Activated CD4-positive, alpha-beta T cell treated with anti-CD3 and anti-CD28 coated beads, Interleukin-2, amount 10 ng/mL, durations not matched to agents 24 days and 14 days (primary cell): Measurements from ENCODE around the gene SPTLC3. TPM values are rescaled to one million over a fixed set of nuclear protein-coding genes. Genes with fewer than 3 reads are reported as not detected.

Experiments
- DNase-seq: peaks from one replicate; pipeline ENCODE4 v3.0.0; 2022
- H3K27ac Mint-ChIP-seq: one replicate; pipeline ENCODE4 v1.8.0; 2022; ENCODE audit warnings: mild to moderate bottlenecking, mixed read lengths
- H3K27me3 Mint-ChIP-seq: one replicate; pipeline ENCODE4 v1.8.0; 2022; ENCODE audit warnings: mixed read lengths
- H3K36me3 Mint-ChIP-seq: one replicate; pipeline ENCODE4 v1.8.0; 2022; ENCODE audit warnings: low read depth, mild to moderate bottlenecking, mixed read lengths
- H3K4me1 Mint-ChIP-seq: one replicate; pipeline ENCODE4 v1.8.0; 2021; ENCODE audit warnings: mixed read lengths
- H3K4me3 Mint-ChIP-seq: one replicate; pipeline ENCODE4 v1.8.0; 2022; ENCODE audit warnings: mild to moderate bottlenecking, moderate library complexity, mixed read lengths
- H3K9me3 Mint-ChIP-seq: one replicate; pipeline ENCODE4 v1.8.0; 2021; ENCODE audit warnings: mixed read lengths
- intact Hi-C: fragments of 100-400 bp; cut with micrococcal nuclease; formaldehyde crosslinking; loops from one replicate; pipeline ENCODE4 v1.15.1; 2023
- total RNA-seq: library from RNA; stranded (reverse); gene quantifications from 2 replicates; pipeline ENCODE4 v1.2.3, GENCODE V29; 2022

Gene SPTLC3
- total RNA-seq, 1 donor from 2014 or later = 0.26 TPM

- intact Hi-C loops = no loop called here
- Mint-ChIP-seq H3K27ac (no peak overlapping the region), H3K9me3 (peaks cover 3% of the 10 kb centered on the region), H3K4me1 (no peaks in the 10 kb centered on the region), H3K4me3 (no peak overlapping the region), H3K36me3 (no peaks in the 10 kb centered on the region), H3K27me3 (no peaks in the 10 kb centered on the region)
- DNase-seq = no peak
Observed at GRCh38 chr20:13031751-13032150, 23.0 kb downstream of the SPTLC3 start.

DNA sequence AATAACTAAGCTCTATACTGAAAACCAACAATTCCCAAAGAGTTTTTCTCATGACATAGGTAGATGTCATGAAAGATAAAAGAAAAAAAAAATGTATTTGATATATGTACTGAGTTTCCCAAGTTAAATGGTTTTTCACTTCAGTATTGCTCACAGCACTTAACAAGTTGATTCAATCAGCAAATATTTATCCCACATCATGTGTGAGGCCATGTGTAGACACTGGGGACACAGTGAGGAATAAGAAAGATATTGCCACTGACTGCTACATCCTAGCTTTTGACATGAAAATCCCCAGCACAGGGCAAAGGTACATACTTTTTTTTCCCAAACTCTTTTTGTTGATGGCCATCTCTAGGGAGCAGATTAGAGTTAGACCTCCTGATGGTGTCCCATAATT, 25.3 kb downstream of the SPTLC3 start:
- no peak for DNase-seq
- intact Hi-C loops = no loop called here
- H3K36me3 Mint-ChIP-seq = no peaks in the 10 kb centered on the region
- H3K27me3 Mint-ChIP-seq = no peaks in the 10 kb centered on the region
- no peak overlapping the region for H3K4me3 Mint-ChIP-seq
- no peak overlapping the region for H3K27ac Mint-ChIP-seq
- no peaks in the 10 kb centered on the region for H3K4me1 Mint-ChIP-seq
- peaks cover 3% of the 10 kb centered on the region for H3K9me3 Mint-ChIP-seq

GRCh38 chr20:13034936-13035335, 26.2 kb downstream of the SPTLC3 start:
- Mint-ChIP-seq H3K4me3 (no peak overlapping the region), H3K4me1 (no peaks in the 10 kb centered on the region), H3K9me3 (peaks cover 3% of the 10 kb centered on the region), H3K27ac (no peak overlapping the region), H3K36me3 (no peaks in the 10 kb centered on the region), H3K27me3 (no peaks in the 10 kb centered on the region)
- no peak for DNase-seq
- intact Hi-C loops = no loop called here

- intact Hi-C loops = no loop called here
- H3K4me3 Mint-ChIP-seq = no peak overlapping the region
- H3K27me3 Mint-ChIP-seq = no peaks in the 10 kb centered on the region
- H3K27ac Mint-ChIP-seq = no peak overlapping the region
- DNase-seq = no peak
- peaks cover 3% of the 10 kb centered on the region for H3K9me3 Mint-ChIP-seq
- H3K36me3 Mint-ChIP-seq = no peaks in the 10 kb centered on the region
- no peaks in the 10 kb centered on the region for H3K4me1 Mint-ChIP-seq
Observed at GRCh38 chr20:13035399-13036152, 26.8 kb downstream of the SPTLC3 start.

DNA sequence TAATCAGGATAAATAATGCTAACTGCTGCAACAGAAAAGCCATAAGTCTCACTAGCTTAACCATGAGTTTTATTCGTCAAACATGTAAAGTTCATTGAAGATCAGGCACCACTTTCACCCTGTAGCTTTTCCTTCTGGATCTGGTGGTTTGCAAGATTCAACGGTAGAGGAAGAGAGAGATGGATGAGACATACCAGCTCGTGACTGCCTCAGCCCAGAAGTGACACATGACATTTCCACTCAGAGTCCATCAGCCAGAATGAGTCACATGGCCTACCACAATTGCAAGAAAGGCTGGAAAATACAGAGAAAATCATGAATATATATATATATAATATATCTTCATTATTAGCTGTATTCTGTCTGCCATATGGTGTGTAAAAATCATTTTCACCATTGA, 29.0 kb downstream of the SPTLC3 start:
- no peak overlapping the region for H3K27ac Mint-ChIP-seq
- H3K36me3 Mint-ChIP-seq = no peaks in the 10 kb centered on the region
- no peaks in the 10 kb centered on the region for H3K27me3 Mint-ChIP-seq
- H3K4me1 Mint-ChIP-seq = no peaks in the 10 kb centered on the region
- intact Hi-C loops = no loop called here
- no peak overlapping the region for H3K4me3 Mint-ChIP-seq
- DNase-seq = no peak
- H3K9me3 Mint-ChIP-seq = no peaks in the 10 kb centered on the region

DNA sequence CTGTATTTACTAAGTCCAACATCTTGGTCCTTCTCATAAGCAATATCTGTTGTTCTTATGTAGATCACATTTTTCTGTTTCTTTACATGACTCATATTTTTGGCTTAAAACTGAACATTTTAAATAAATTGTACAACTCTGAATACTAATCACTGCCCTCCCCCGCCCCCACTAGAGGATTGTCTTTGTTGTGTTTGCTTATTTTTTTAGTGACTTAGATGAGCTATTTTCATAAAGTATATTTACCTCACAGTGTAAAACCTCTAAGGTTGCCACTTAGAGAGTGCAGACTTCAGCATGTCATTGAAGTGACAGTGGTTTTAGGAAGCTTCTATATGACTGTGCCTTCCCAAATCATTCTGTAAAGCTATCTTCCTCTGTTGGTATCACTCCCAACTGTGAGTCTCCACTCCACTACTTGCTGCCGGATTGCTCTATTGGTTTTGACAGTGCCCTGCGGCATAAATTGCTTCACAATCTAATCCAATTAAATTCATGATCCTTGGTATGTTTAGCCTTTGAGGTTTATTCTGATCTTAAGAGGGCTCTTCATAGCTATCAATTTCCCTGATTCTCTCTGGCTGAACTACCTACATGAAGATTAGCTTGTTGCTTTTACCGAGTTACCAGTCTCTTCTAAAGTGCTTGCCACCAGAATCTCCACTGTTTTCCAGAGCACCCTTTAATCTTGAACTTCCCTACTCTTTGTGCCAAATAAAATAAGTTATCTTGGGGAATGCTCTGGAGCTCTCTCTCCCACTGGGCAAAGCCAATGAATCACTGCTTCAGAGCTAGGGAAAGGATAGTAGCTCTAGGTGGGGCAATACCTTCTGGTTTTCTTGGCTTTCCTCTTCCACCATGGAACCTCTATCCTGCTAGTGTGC, 33.0 kb downstream of the SPTLC3 start:
- peak; percentile 33 for DNase-seq
- no peak overlapping the region for H3K4me3 Mint-ChIP-seq
- H3K36me3 Mint-ChIP-seq = no peaks in the 10 kb centered on the region
- H3K27me3 Mint-ChIP-seq = no peaks in the 10 kb centered on the region
- H3K27ac Mint-ChIP-seq = no peak overlapping the region
- no peaks in the 10 kb centered on the region for H3K4me1 Mint-ChIP-seq
- intact Hi-C loops = no loop called here
- H3K9me3 Mint-ChIP-seq = no peaks in the 10 kb centered on the region

DNA sequence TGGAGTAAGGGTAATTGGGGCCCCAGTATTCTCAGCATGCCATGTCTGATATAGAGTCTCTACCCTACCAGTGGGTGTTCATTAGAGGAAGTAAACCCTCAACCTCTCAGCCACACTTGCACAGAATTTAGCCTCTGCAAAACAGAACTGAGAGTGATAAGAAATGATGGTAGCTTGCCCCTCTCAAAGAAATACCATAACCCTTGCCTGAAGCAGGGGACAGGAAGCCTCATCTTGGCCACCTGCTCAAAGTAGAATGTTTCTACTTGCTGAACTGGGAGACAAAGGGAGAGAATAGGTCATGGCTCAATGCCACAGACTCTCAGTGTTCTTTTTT, 33.7 kb downstream of the SPTLC3 start:
- Mint-ChIP-seq H3K27ac (no peak overlapping the region), H3K9me3 (no peaks in the 10 kb centered on the region), H3K4me3 (no peak overlapping the region), H3K27me3 (no peaks in the 10 kb centered on the region), H3K36me3 (no peaks in the 10 kb centered on the region), H3K4me1 (no peaks in the 10 kb centered on the region)
- intact Hi-C loops = no loop called here
- peak; percentile 33 for DNase-seq

DNA sequence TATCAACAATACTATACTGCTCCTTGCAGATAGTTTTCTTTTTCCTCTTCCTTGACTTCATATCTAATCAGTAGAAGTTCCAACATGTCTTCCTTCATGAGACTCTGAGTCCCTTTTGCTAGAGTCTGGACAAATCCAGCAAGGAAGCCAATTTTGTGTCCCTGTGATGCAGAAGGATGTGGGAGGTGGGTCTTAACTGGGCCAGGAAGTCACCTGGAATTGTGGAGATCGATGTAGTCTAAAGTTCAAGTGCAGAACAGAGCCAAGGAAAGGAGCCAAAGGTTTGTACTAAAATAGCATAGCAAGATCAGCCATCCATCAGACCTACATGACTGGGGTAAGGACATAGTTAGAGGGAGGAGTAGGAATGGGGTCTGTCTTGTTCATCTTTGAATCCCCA, 37.6 kb downstream of the SPTLC3 start:
- Mint-ChIP-seq H3K36me3 (no peaks in the 10 kb centered on the region), H3K9me3 (no peaks in the 10 kb centered on the region), H3K27me3 (no peaks in the 10 kb centered on the region), H3K4me1 (no peaks in the 10 kb centered on the region), H3K4me3 (no peak overlapping the region), H3K27ac (no peak overlapping the region)
- DNase-seq = no peak
- intact Hi-C loops = no loop called here

DNA sequence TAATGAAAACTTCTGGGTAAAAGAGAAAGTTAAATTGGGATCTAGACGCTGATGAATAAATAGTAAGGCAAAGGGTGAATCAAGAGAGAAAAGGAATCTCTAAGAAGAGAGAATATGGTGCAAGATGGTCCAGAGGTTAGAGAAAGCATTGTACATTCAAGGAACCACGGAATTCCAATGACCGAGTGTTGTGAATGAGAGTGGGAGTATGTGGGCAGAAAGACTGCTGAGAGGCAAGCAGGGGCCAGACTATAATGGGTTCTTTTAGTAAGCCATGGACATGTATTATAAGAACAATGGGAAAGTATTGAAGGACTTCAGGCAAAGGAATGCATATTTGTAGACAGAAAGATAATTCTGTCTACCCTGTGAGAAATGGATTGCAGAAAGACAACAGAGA, 45.2 kb downstream of the SPTLC3 start:
- no peaks in the 10 kb centered on the region for H3K27me3 Mint-ChIP-seq
- no peaks in the 10 kb centered on the region for H3K4me1 Mint-ChIP-seq
- no peaks in the 10 kb centered on the region for H3K9me3 Mint-ChIP-seq
- no peak overlapping the region for H3K27ac Mint-ChIP-seq
- intact Hi-C loops = no loop called here
- no peak for DNase-seq
- no peaks in the 10 kb centered on the region for H3K36me3 Mint-ChIP-seq
- no peak overlapping the region for H3K4me3 Mint-ChIP-seq

- Mint-ChIP-seq H3K27me3 (no peaks in the 10 kb centered on the region), H3K4me1 (no peaks in the 10 kb centered on the region), H3K9me3 (no peaks in the 10 kb centered on the region), H3K27ac (no peak overlapping the region), H3K4me3 (no peak overlapping the region), H3K36me3 (no peaks in the 10 kb centered on the region)
- intact Hi-C loops = no loop called here
- DNase-seq = no peak
Observed at GRCh38 chr20:13058666-13059389, 50.1 kb downstream of the SPTLC3 start.

- Mint-ChIP-seq H3K36me3 (no peaks in the 10 kb centered on the region), H3K4me3 (no peak overlapping the region), H3K27ac (no peak overlapping the region), H3K4me1 (no peaks in the 10 kb centered on the region), H3K27me3 (no peaks in the 10 kb centered on the region), H3K9me3 (no peaks in the 10 kb centered on the region)
- DNase-seq = no peak
- intact Hi-C loops = no loop called here
Observed at GRCh38 chr20:13059398-13060136, 50.8 kb downstream of the SPTLC3 start.

GRCh38 chr20:13060327-13060726, 51.6 kb downstream of the SPTLC3 start:
- Mint-ChIP-seq H3K27me3 (no peaks in the 10 kb centered on the region), H3K36me3 (no peaks in the 10 kb centered on the region), H3K9me3 (no peaks in the 10 kb centered on the region), H3K27ac (no peak overlapping the region), H3K4me3 (no peak overlapping the region), H3K4me1 (no peaks in the 10 kb centered on the region)
- DNase-seq = no peak
- intact Hi-C loops = no loop called here

- Mint-ChIP-seq H3K9me3 (no peaks in the 10 kb centered on the region), H3K36me3 (no peaks in the 10 kb centered on the region), H3K4me1 (no peaks in the 10 kb centered on the region), H3K27ac (no peak overlapping the region), H3K4me3 (no peak overlapping the region), H3K27me3 (no peaks in the 10 kb centered on the region)
- intact Hi-C loops = no loop called here
- peak; percentile 46 for DNase-seq
Observed at GRCh38 chr20:13061381-13061780, 52.6 kb downstream of the SPTLC3 start.
